Liver (tissue), 9 donors: ENCODE data around the gene MMP20. TPM values are rescaled to one million over a fixed set of nuclear protein-coding genes. Genes with fewer than 3 reads are reported as not detected.

ENCODE experiments used
- DNase-seq: peaks from one replicate; pipeline ENCODE4 v3.0.0-alpha.2; 2017; ENCODE audit warnings: low spot score
- H3K27ac ChIP-seq, 2 donors: one replicate each; pipeline ENCODE4 v1.7.0; 2013; ENCODE audit warnings: inconsistent platforms in 2 of 2, low read length in 2 of 2, control low read depth in 1 of 2, low read depth in 1 of 2, mild to moderate bottlenecking in 1 of 2
- H3K27me3 ChIP-seq, 4 donors: one replicate each; pipeline versions ENCODE4 v1.6.1 to v1.7.0; 2013; ENCODE audit warnings: low read length in 3 of 4, inconsistent platforms in 1 of 4, mild to moderate bottlenecking in 1 of 4, moderate library complexity in 1 of 4; ENCODE audit not compliant: control insufficient read depth in 4 of 4, insufficient read depth in 4 of 4
- H3K36me3 ChIP-seq, 4 donors: one replicate each; pipeline versions ENCODE4 v1.6.1 to v1.7.0; 2013; ENCODE audit warnings: low read length in 3 of 4, mild to moderate bottlenecking in 3 of 4, low read depth in 1 of 4, moderate library complexity in 1 of 4; ENCODE audit not compliant: control insufficient read depth in 4 of 4, insufficient read depth in 3 of 4
- H3K4me1 ChIP-seq, 4 donors: one replicate each; pipeline versions ENCODE4 v1.6.1 to v1.7.0; 2013; ENCODE audit warnings: low read length in 3 of 4, mild to moderate bottlenecking in 3 of 4, moderate library complexity in 1 of 4; ENCODE audit not compliant: control insufficient read depth in 4 of 4, insufficient read depth in 4 of 4
- H3K4me3 ChIP-seq, 3 donors: one replicate each; pipeline versions ENCODE4 v1.6.1 to v1.7.0; 2013; ENCODE audit warnings: low read length in 3 of 3, control low read depth in 1 of 3, low read depth in 1 of 3, mild to moderate bottlenecking in 1 of 3
- H3K9ac ChIP-seq, 2 donors: one replicate each; pipeline ENCODE4 v1.7.0; 2013; ENCODE audit warnings: low read length in 2 of 2, mild to moderate bottlenecking in 2 of 2, moderate library complexity in 2 of 2, control low read depth in 1 of 2, low read depth in 1 of 2
- H3K9me3 ChIP-seq, 4 donors: one replicate each; pipeline versions ENCODE4 v1.6.1 to v1.7.0; 2013; ENCODE audit warnings: low read length in 3 of 4; ENCODE audit not compliant: control insufficient read depth in 4 of 4
- ATF3 ChIP-seq: IDR thresholded peaks from 2 replicates; pipeline ENCODE4 v1.6.1; 2016; ENCODE audit warnings: antibody characterized with exemption
- EGR1 ChIP-seq, 2 donors: IDR thresholded peaks; 2 replicates each; pipeline ENCODE4 v1.6.1; 2016 to 2018; ENCODE audit warnings: antibody characterized with exemption in 2 of 2, low read depth in 2 of 2
- FOXA1 ChIP-seq: IDR thresholded peaks from 2 replicates; pipeline ENCODE4 v1.6.1; 2016; ENCODE audit warnings: antibody characterized with exemption
- FOXA2 ChIP-seq: IDR thresholded peaks from 2 replicates; pipeline ENCODE4 v1.6.1; 2016; ENCODE audit warnings: antibody characterized with exemption
- GABPA ChIP-seq, 2 donors: IDR thresholded peaks in 1 of 2; conservative IDR thresholded peaks in 1 of 2; 2 replicates each; pipeline ENCODE4 v1.6.1; 2016; ENCODE audit warnings: antibody characterized with exemption in 2 of 2, mild to moderate bottlenecking in 1 of 2, moderate library complexity in 1 of 2
- HNF4A ChIP-seq, 2 donors: conservative IDR thresholded peaks; 2 replicates each; pipeline ENCODE4 v1.6.1; 2016; ENCODE audit warnings: antibody characterized with exemption in 2 of 2, mild to moderate bottlenecking in 2 of 2
- HNF4G ChIP-seq: IDR thresholded peaks from 2 replicates; pipeline ENCODE4 v1.6.1; 2016; ENCODE audit warnings: antibody characterized with exemption
- JUND ChIP-seq, 2 donors: IDR thresholded peaks; 2 replicates each; pipeline ENCODE4 v1.6.1; 2016; ENCODE audit warnings: antibody characterized with exemption in 2 of 2
- MAX ChIP-seq: IDR thresholded peaks from 2 replicates; pipeline ENCODE4 v1.6.1; 2016; ENCODE audit warnings: antibody characterized with exemption
- NR2F2 ChIP-seq: IDR thresholded peaks from 2 replicates; pipeline ENCODE4 v1.6.1; 2016; ENCODE audit warnings: antibody characterized with exemption
- RAD21 ChIP-seq, 2 donors: IDR thresholded peaks; 2 replicates each; pipeline ENCODE4 v1.6.1; 2016; ENCODE audit warnings: antibody characterized with exemption in 2 of 2, mild to moderate bottlenecking in 2 of 2
- REST ChIP-seq: IDR thresholded peaks from 2 replicates; pipeline ENCODE4 v1.6.1; 2016; ENCODE audit warnings: antibody characterized with exemption, mild to moderate bottlenecking
- SP1 ChIP-seq: IDR thresholded peaks from 2 replicates; pipeline ENCODE4 v1.6.1; 2018; ENCODE audit warnings: antibody characterized with exemption, mild to moderate bottlenecking
- TAF1 ChIP-seq: conservative IDR thresholded peaks from 2 replicates; pipeline ENCODE4 v1.6.1; 2016; ENCODE audit warnings: antibody characterized with exemption, mild to moderate bottlenecking
- YY1 ChIP-seq: IDR thresholded peaks from 2 replicates; pipeline ENCODE4 v1.6.1; 2016; ENCODE audit warnings: antibody characterized with exemption, mild to moderate bottlenecking
- WGBS: extraction: QIAGEN DNeasy Blood & Tissue Kit; methylation state at CpG from one replicate; pipeline ENCODE4 v1.1.7; 2013; 5-methylcytosine and 5-hydroxymethylcytosine counted together
- polyA plus RNA-seq, 2 donors: library from polyadenylated mRNA; stranded (reverse) in 1 of 2; unstranded in 1 of 2; fragments of 200-250 nt in 1 of 2; fragments of >200 nt in 1 of 2; fragmentation: Nextera tagmentation in 1 of 2; extraction: Ambion mirVana in 1 of 2; gene quantifications; one replicate each; pipeline versions ENCODE4 v1.2.1 to v1.2.3, GENCODE V29; 2013 to 2015
- total RNA-seq, 2 donors: library from RNA; depleted of rRNA; stranded (reverse); fragments of >200 nt; gene quantifications; one replicate each; pipeline ENCODE4 v1.2.3, GENCODE V29; 2014
- TF ChIP-seq, protein P1 (sequence below): IDR thresholded peaks from 2 replicates; pipeline ENCODE4 v1.6.1; 2016; ENCODE audit warnings: antibody characterized with exemption
- donor health status: healthy.
- donor health status: healthy.
- donor health status: healthy.
- donor health status: healthy.
- donor health status: healthy.

The MMP20 gene
- total and polyA plus RNA-seq, 4 donors: not detected

- no peak for TF ChIP-seq JUND (IDR thresholded peaks at IDR 0.05)
- no peak for TF ChIP-seq HNF4G
- no peak for DNase-seq
- Histone ChIP-seq H3K27ac (no peak overlapping the region), H3K9me3 (no peaks in the 10 kb centered on the region), H3K9ac (no peak overlapping the region), H3K27me3 (peaks cover 0 to 2% (median 0%) of the 10 kb centered on the region in 4 donors), H3K4me3 (no peak overlapping the region), H3K36me3 (no peaks in the 10 kb centered on the region), H3K4me1 (no peaks in the 10 kb centered on the region)
- WGBS: 93% methylated on average over 1 of the region's 1 CpG
These were observed 80.5 kb downstream of the MMP20 start for GRCh38 chr11:102544594-102544993.

GRCh38 chr11:102539567-102539966 is 85.6 kb downstream of the MMP20 start:
- Histone ChIP-seq H3K27ac (no peak overlapping the region), H3K4me1 (no peaks in the 10 kb centered on the region), H3K4me3 (no peak overlapping the region), H3K36me3 (no peaks in the 10 kb centered on the region), H3K9me3 (no peaks in the 10 kb centered on the region), H3K27me3 (no peaks in the 10 kb centered on the region), H3K9ac (no peak overlapping the region)
- no peak for DNase-seq
- WGBS: 88% methylated on average over 2 of the region's 2 CpGs
- TF ChIP-seq FOXA1: no peak
- TF ChIP-seq EGR1 (IDR thresholded peaks at IDR 0.05; ENCODE audit: low read depth in 2 of 2): no peak
- TF ChIP-seq SP1: no peak
- TF ChIP-seq JUND (IDR thresholded peaks at IDR 0.05): no peak
- no peak for TF ChIP-seq ATF3
- no peak for TF ChIP-seq NR2F2
- TF ChIP-seq GABPA (IDR thresholded peaks at IDR 0.05 in 1 of 2, conservative IDR thresholded peaks at IDR 0.05 in 1 of 2): no peak
- no peak for TF ChIP-seq RAD21 (IDR thresholded peaks at IDR 0.05)
- no peak for TF ChIP-seq YY1
- no peak for TF ChIP-seq HNF4G
- no peak for TF ChIP-seq HNF4A (conservative IDR thresholded peaks at IDR 0.05)
- no peak for TF ChIP-seq TAF1
- TF ChIP-seq MAX: no peak
- no peak for TF ChIP-seq FOXA2
- no peak for TF ChIP-seq REST

DNA sequence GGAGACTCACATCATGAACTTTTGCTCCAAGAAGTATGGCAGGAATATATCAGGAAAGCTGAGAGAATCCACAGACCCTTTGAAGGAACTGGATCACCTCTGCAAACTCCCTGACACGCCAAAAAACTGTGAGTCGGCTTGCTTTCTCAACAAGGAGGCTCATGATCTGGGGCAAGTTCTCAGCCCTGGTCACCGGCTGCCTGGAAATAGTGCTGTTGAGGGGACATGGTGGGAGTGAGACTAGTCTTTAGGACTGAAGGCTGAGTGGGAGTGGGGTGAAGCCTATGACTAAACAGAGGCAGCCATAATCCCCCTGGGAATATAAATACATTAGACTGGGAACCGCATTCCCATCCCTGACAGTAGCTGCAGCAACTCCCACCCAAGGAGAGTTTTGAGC is 86.2 kb downstream of the MMP20 start:
- no peak overlapping the region for H3K4me3 ChIP-seq
- no peak for DNase-seq
- WGBS: 90% methylated on average over 4 of the region's 4 CpGs
- H3K9me3 ChIP-seq: no peaks in the 10 kb centered on the region
- H3K27ac ChIP-seq: no peak overlapping the region
- no peaks in the 10 kb centered on the region for H3K4me1 ChIP-seq
- no peak overlapping the region for H3K9ac ChIP-seq
- no peaks in the 10 kb centered on the region for H3K27me3 ChIP-seq
- no peaks in the 10 kb centered on the region for H3K36me3 ChIP-seq
- TF ChIP-seq, protein P1, sequence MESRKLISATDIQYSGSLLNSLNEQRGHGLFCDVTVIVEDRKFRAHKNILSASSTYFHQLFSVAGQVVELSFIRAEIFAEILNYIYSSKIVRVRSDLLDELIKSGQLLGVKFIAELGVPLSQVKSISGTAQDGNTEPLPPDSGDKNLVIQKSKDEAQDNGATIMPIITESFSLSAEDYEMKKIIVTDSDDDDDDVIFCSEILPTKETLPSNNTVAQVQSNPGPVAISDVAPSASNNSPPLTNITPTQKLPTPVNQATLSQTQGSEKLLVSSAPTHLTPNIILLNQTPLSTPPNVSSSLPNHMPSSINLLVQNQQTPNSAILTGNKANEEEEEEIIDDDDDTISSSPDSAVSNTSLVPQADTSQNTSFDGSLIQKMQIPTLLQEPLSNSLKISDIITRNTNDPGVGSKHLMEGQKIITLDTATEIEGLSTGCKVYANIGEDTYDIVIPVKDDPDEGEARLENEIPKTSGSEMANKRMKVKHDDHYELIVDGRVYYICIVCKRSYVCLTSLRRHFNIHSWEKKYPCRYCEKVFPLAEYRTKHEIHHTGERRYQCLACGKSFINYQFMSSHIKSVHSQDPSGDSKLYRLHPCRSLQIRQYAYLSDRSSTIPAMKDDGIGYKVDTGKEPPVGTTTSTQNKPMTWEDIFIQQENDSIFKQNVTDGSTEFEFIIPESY: no peak
- no peak for TF ChIP-seq REST
- no peak for TF ChIP-seq FOXA2
- no peak for TF ChIP-seq GABPA (IDR thresholded peaks at IDR 0.05 in 1 of 2, conservative IDR thresholded peaks at IDR 0.05 in 1 of 2)
- no peak for TF ChIP-seq FOXA1
- TF ChIP-seq HNF4G: no peak
- TF ChIP-seq SP1: no peak
